Fibroblast of mammary gland (primary cell): ENCODE results near the gene SEC61A1.

ENCODE experiments used
- DNase-seq: peaks from one replicate; pipeline ENCODE4 v3.0.0-alpha.2; 2010; ENCODE audit warnings: low read depth
- H3K4me3 ChIP-seq: 2 replicates; pipeline ENCODE4 v1.5.1; 2011; ENCODE audit warnings: low read depth, mild to moderate bottlenecking, low read length, moderate library complexity; ENCODE audit not compliant: control insufficient read depth
- CTCF ChIP-seq: conservative IDR thresholded peaks from 2 replicates; pipeline ENCODE4 v1.5.1; 2011; ENCODE audit warnings: low read depth, low read length, inconsistent platforms; ENCODE audit not compliant: control insufficient read depth, insufficient read depth

The SEC61A1 gene

GRCh38 chr3:128072454-128073184 is 20.4 kb downstream of the SEC61A1 start:
- TF ChIP-seq CTCF = no peak
- no peak for DNase-seq
- no peak overlapping the region for H3K4me3 ChIP-seq

GRCh38 chr3:128073185-128073725 is 21.0 kb downstream of the SEC61A1 start:
- DNase-seq = no peak

GRCh38 chr3:128073807-128074206 is 21.6 kb downstream of the SEC61A1 start:
- no peak for DNase-seq
- H3K4me3 ChIP-seq = no peak overlapping the region
- no peak for TF ChIP-seq CTCF

More at GRCh38 chr3:128073185-128073725, 21.0 kb downstream of the SEC61A1 start:
- no peak for TF ChIP-seq CTCF
- H3K4me3 ChIP-seq = no peak overlapping the region

- H3K4me3 ChIP-seq = peak overlapping the region; percentile 19
- TF ChIP-seq CTCF = no peak
- DNase-seq = no peak
These were observed 22.7 kb downstream of the SEC61A1 start for GRCh38 chr3:128074851-128075521.

GRCh38 chr3:128075522-128076482 is 23.6 kb downstream of the SEC61A1 start:
- TF ChIP-seq CTCF = peak; percentile 55
- peak overlapping the region; percentile 26 for H3K4me3 ChIP-seq
- DNase-seq = peak; percentile 82
